ENCODE results near the gene LCP2.
A peak's percentile ranks its signal among the peaks of the same experiment; 100 is the strongest.

LCP2 gene

DNA sequence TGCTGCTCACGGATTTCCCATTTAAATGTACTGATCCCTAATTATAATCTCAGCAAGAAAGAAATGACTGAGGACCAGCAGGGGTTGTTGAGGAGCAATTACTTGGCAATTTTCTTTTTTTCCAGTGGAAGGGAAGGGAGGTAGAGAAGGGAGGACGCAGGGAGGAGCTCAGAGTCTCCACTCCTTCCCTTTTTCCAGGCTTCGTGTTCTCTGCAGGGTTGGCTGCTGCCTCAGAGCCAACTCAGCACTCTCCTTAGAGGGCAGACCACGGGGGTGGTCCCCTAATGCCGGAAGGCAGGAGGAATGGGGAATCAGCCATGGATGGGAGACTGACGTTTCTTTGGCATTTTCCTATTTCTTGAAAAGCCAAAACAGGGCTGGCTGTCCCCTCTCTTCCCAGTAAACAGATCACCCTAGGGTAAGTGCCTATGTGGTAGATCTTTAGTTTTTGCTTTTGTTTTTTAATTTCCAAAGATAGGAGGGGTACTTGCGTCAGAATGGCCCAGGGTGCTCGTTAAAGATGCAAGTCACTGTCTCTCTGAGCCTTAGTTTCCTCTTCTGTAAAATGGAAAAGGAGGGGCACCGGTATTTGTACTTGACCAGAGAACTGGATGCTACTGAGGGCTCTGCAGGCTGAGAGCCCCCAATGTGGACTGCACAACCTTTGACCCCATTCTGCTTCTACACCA is 39.6 kb upstream of the LCP2 start:
- POLR2A ChIA-PET, result no interaction called here
- Histone ChIP-seq H3K9me3 (ENCODE audit: control insufficient read depth, insufficient read depth, low read depth, low read length) (no peaks in the 10 kb centered on the region), H3K4me3 (ENCODE audit: low read depth, low read length) (no peak overlapping the region), H3K36me3 (ENCODE audit: control insufficient read depth in 2 of 2, insufficient read depth in 1 of 2, low read length in 2 of 2) (no peaks in the 10 kb centered on the region), H3K27ac (ENCODE audit: extremely low read depth, low read depth, low read length) (no peak overlapping the region), H3K4me1 (ENCODE audit: control insufficient read depth, insufficient read depth, low read length) (peaks cover 5% of the 10 kb centered on the region)
- CTCF ChIA-PET, result no interaction called here
- TF ChIP-seq IKZF3 (tag by site-specific recombination; IDR thresholded peaks at IDR 0.05), result no peak
- TF ChIP-seq WT1 (tag by site-specific recombination; IDR thresholded peaks at IDR 0.05), result no peak
- no peak for TF ChIP-seq ZBTB7A (tag by site-specific recombination; IDR thresholded peaks at IDR 0.05; ENCODE audit: low read depth)
- TF ChIP-seq ZBTB17 (tag by site-specific recombination; IDR thresholded peaks at IDR 0.05), result no peak
- TF ChIP-seq, protein P1, sequence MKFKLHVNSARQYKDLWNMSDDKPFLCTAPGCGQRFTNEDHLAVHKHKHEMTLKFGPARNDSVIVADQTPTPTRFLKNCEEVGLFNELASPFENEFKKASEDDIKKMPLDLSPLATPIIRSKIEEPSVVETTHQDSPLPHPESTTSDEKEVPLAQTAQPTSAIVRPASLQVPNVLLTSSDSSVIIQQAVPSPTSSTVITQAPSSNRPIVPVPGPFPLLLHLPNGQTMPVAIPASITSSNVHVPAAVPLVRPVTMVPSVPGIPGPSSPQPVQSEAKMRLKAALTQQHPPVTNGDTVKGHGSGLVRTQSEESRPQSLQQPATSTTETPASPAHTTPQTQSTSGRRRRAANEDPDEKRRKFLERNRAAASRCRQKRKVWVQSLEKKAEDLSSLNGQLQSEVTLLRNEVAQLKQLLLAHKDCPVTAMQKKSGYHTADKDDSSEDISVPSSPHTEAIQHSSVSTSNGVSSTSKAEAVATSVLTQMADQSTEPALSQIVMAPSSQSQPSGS (tag by site-specific recombination; IDR thresholded peaks at IDR 0.05; ENCODE audit: low read depth), result no peak
- no peak for TF ChIP-seq OSR2 (tag by site-specific recombination; IDR thresholded peaks at IDR 0.05)
- TF ChIP-seq, protein P2, sequence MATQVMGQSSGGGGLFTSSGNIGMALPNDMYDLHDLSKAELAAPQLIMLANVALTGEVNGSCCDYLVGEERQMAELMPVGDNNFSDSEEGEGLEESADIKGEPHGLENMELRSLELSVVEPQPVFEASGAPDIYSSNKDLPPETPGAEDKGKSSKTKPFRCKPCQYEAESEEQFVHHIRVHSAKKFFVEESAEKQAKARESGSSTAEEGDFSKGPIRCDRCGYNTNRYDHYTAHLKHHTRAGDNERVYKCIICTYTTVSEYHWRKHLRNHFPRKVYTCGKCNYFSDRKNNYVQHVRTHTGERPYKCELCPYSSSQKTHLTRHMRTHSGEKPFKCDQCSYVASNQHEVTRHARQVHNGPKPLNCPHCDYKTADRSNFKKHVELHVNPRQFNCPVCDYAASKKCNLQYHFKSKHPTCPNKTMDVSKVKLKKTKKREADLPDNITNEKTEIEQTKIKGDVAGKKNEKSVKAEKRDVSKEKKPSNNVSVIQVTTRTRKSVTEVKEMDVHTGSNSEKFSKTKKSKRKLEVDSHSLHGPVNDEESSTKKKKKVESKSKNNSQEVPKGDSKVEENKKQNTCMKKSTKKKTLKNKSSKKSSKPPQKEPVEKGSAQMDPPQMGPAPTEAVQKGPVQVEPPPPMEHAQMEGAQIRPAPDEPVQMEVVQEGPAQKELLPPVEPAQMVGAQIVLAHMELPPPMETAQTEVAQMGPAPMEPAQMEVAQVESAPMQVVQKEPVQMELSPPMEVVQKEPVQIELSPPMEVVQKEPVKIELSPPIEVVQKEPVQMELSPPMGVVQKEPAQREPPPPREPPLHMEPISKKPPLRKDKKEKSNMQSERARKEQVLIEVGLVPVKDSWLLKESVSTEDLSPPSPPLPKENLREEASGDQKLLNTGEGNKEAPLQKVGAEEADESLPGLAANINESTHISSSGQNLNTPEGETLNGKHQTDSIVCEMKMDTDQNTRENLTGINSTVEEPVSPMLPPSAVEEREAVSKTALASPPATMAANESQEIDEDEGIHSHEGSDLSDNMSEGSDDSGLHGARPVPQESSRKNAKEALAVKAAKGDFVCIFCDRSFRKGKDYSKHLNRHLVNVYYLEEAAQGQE (tag by site-specific recombination; IDR thresholded peaks at IDR 0.05), result no peak
- no peak for TF ChIP-seq SCRT2 (tag by site-specific recombination; IDR thresholded peaks at IDR 0.05)
- TF ChIP-seq, protein P3, sequence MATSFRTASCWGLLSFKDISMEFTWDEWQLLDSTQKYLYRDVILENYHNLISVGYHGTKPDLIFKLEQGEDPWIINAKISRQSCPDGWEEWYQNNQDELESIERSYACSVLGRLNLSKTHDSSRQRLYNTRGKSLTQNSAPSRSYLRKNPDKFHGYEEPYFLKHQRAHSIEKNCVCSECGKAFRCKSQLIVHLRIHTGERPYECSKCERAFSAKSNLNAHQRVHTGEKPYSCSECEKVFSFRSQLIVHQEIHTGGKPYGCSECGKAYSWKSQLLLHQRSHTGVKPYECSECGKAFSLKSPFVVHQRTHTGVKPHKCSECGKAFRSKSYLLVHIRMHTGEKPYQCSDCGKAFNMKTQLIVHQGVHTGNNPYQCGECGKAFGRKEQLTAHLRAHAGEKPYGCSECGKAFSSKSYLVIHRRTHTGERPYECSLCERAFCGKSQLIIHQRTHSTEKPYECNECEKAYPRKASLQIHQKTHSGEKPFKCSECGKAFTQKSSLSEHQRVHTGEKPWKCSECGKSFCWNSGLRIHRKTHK (tag by site-specific recombination; IDR thresholded peaks at IDR 0.05), result no peak
- TF ChIP-seq, protein P4, sequence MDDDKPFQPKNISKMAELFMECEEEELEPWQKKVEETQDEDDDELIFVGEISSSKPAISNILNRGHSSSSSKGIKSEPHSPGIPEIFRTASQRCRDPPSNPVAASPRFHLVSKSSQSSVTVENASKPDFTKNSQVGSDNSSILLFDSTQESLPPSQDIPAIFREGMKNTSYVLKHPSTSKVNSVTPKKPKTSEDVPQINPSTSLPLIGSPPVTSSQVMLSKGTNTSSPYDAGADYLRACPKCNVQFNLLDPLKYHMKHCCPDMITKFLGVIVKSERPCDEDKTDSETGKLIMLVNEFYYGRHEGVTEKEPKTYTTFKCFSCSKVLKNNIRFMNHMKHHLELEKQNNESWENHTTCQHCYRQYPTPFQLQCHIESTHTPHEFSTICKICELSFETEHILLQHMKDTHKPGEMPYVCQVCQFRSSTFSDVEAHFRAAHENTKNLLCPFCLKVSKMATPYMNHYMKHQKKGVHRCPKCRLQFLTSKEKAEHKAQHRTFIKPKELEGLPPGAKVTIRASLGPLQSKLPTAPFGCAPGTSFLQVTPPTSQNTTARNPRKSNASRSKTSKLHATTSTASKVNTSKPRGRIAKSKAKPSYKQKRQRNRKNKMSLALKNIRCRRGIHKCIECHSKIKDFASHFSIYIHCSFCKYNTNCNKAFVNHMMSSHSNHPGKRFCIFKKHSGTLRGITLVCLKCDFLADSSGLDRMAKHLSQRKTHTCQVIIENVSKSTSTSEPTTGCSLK (tag by site-specific recombination; IDR thresholded peaks at IDR 0.05), result no peak

DNA sequence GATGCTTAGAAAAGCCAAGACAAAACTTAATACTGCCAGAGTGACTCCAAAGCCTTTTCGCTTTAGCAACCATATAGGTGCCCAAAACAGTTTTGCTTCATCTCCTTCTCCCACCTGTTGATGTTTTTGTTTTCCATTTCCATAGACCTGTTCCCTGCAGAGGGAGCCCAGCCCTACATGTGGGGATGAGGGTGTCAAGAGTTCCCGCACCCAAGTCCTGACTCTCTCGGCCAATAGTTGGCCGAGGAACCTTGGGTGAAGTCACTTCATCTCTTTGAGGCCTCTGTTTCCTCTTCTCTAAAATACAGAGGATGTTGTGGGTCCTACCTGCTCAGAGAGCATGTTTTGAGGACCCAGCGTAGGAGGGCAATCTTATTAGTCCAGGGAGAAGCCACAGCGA is 38.5 kb upstream of the LCP2 start:
- Histone ChIP-seq H3K36me3 (ENCODE audit: control insufficient read depth in 2 of 2, insufficient read depth in 1 of 2, low read length in 2 of 2) (no peaks in the 10 kb centered on the region), H3K9me3 (ENCODE audit: control insufficient read depth, insufficient read depth, low read depth, low read length) (no peaks in the 10 kb centered on the region), H3K4me1 (ENCODE audit: control insufficient read depth, insufficient read depth, low read length) (peaks cover 5% of the 10 kb centered on the region), H3K4me3 (ENCODE audit: low read depth, low read length) (no peak overlapping the region), H3K27ac (ENCODE audit: extremely low read depth, low read depth, low read length) (no peak overlapping the region)
- no peak for TF ChIP-seq ZNF214 (tag by site-specific recombination; IDR thresholded peaks at IDR 0.05; ENCODE audit: borderline replicate concordance)
- TF ChIP-seq SCRT2 (tag by site-specific recombination; IDR thresholded peaks at IDR 0.05), result peak; percentile 69
- CTCF ChIA-PET, result no interaction called here
- POLR2A ChIA-PET, result no interaction called here

DNA sequence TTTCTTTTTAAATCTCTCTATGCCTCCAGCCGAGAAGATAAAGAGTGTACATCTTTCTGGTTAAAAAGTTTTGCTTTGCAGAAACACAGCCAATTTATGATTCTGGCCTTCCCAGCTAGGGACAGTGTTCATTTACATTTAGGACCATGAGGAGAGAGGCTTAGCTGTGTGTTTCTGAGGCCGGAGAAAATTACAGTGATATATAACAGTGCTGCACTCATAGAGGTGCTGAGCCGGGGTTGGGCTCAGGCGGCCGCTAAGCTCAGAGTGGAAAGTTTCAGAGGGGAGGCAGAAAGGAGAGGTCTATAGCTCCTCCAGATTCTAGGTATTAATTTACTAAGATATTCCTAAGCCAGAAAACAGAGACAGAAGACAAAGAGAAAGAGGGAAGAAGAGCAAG is 37.0 kb upstream of the LCP2 start:
- H3K9me3 ChIP-seq (ENCODE audit: control insufficient read depth, insufficient read depth, low read depth, low read length), result no peaks in the 10 kb centered on the region
- H3K36me3 ChIP-seq (ENCODE audit: control insufficient read depth in 2 of 2, insufficient read depth in 1 of 2, low read length in 2 of 2), result no peaks in the 10 kb centered on the region
- no peak overlapping the region for H3K4me3 ChIP-seq (ENCODE audit: low read depth, low read length)
- POLR2A ChIA-PET, result no interaction called here
- H3K27ac ChIP-seq (ENCODE audit: extremely low read depth, low read depth, low read length), result no peak overlapping the region
- CTCF ChIA-PET, result interaction anchor here (0.6 to 1.4 kb wide), 3 partner anchors 14 to 100 kb away, joined by 3 to 7 read pairs (median 3); no protein-coding TSS in a partner anchor
- peaks cover 5% of the 10 kb centered on the region for H3K4me1 ChIP-seq (ENCODE audit: control insufficient read depth, insufficient read depth, low read length)
- TF ChIP-seq ZNF571 (tag by site-specific recombination; IDR thresholded peaks at IDR 0.05) (no peak), ZNF76 (tag by site-specific recombination; IDR thresholded peaks at IDR 0.05; ENCODE audit: borderline replicate concordance, low read depth) (no peak), WT1 (tag by site-specific recombination; IDR thresholded peaks at IDR 0.05) (no peak), TCF7L2 (IDR thresholded peaks at IDR 0.05; ENCODE audit: borderline replicate concordance, low read depth, low read length) (no peak), ZNF239 (tag by site-specific recombination; IDR thresholded peaks at IDR 0.05) (no peak), ZNF248 (tag by site-specific recombination; IDR thresholded peaks at IDR 0.05) (no peak)
- TF ChIP-seq, protein P5, sequence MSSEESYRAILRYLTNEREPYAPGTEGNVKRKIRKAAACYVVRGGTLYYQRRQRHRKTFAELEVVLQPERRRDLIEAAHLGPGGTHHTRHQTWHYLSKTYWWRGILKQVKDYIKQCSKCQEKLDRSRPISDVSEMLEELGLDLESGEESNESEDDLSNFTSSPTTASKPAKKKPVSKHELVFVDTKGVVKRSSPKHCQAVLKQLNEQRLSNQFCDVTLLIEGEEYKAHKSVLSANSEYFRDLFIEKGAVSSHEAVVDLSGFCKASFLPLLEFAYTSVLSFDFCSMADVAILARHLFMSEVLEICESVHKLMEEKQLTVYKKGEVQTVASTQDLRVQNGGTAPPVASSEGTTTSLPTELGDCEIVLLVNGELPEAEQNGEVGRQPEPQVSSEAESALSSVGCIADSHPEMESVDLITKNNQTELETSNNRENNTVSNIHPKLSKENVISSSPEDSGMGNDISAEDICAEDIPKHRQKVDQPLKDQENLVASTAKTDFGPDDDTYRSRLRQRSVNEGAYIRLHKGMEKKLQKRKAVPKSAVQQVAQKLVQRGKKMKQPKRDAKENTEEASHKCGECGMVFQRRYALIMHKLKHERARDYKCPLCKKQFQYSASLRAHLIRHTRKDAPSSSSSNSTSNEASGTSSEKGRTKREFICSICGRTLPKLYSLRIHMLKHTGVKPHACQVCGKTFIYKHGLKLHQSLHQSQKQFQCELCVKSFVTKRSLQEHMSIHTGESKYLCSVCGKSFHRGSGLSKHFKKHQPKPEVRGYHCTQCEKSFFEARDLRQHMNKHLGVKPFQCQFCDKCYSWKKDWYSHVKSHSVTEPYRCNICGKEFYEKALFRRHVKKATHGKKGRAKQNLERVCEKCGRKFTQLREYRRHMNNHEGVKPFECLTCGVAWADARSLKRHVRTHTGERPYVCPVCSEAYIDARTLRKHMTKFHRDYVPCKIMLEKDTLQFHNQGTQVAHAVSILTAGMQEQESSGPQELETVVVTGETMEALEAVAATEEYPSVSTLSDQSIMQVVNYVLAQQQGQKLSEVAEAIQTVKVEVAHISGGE (tag by site-specific recombination; conservative IDR thresholded peaks at IDR 0.05; ENCODE audit: low read depth), result no peak
